ENCODE results near the gene ASRGL1.
A peak's percentile ranks its signal among the peaks of the same experiment; 100 is the strongest.

Gene ASRGL1

DNA sequence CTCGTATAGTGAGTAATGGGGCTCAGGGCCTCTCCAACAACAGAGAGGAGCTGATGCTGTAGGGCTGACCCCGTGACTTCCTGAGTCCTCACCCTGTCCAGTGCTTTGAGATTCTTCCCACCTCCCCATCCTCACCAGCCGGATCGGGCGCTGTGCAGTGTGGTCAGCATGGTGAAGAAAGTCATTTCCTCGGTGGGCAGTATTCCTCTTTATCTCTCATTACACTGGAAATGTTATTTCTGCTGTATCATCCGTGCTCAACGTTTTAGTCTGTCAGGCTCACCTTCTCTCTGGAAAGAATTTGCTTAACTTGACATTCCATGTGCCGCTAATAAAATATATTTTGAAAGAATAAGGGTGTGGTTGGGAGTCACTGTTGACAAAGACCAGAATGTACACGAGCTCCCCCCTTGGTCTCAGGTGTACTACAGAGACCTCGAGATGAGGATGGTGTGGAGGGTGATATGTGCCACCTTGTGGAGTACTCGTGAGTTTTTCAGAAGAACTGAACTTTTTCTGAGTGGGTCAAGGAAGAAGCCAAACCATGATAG is 55.9 kb downstream of the ASRGL1 start:
- DNase-seq (ENCODE audit: low read depth, low spot score): no peak

- DNase-seq (ENCODE audit: low read depth, low spot score): no peak
Observed at GRCh38 chr11:62393735-62394134, 56.5 kb downstream of the ASRGL1 start.

DNA sequence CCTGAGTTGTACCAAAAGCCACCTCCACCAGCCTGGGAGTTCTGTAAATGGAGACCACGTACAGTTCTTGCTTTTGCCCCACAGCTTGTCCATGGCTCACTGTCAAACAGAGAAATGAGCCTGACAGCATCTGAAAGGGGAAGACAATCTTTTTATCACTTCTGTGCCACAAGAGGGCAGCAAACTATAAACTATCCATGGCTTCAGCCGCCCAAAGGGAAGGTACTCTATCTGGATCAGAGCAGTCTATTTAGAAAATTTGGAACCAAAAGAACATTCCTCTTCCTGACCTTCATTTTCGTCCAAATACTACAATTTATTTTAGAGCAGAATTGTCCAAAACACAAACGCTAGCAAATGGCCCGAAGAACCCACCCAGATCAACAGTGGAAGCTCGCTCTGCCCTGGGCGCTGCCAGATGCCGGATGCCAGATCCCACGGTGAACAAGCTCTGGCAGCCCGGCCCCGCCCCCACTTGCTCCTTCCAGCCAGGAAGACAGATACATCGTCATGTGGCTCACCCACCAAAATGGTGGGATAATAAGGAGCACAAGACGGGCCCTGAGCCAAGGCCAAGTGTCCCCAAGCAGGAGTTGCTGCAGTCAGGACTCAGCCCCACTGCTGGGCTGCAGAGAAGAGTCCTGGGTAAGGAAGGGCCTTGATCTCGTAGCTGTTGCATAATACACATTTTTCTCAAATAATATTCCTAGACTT is 57.7 kb downstream of the ASRGL1 start:
- peak; percentile 40 for DNase-seq (ENCODE audit: low read depth, low spot score)

DNA sequence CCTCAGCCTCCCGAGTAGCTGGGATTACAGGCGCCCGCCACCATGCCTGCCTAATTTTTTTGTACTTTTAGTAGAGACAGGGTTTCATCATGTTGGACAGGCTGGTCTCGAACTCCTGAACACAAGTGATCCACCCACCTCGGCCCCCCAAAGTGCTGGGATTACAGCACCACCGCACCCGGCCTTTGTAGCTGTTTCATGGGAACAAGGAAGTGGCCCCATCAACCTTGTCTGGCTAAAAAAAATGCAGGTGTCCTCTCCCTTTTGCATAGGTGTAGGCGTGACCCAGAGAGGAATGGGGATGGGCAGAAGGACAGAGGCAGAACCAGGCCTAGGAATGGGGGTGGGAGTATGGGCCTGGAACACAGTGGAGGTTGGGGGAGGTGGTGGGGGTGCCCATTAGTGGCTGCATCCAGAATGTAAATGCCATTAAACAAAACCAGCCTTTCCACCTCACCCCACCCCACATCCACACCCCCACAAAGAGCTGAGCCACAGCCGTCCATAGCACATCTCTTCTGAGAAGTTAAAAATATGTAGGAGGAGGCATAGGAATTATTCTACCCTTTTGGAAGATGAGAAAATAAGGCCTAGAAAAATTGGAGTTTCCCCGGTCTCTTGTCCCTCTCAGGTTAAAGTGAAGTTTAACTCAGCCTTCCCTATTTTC is 58.8 kb downstream of the ASRGL1 start:
- DNase-seq (ENCODE audit: low read depth, low spot score): no peak

DNA sequence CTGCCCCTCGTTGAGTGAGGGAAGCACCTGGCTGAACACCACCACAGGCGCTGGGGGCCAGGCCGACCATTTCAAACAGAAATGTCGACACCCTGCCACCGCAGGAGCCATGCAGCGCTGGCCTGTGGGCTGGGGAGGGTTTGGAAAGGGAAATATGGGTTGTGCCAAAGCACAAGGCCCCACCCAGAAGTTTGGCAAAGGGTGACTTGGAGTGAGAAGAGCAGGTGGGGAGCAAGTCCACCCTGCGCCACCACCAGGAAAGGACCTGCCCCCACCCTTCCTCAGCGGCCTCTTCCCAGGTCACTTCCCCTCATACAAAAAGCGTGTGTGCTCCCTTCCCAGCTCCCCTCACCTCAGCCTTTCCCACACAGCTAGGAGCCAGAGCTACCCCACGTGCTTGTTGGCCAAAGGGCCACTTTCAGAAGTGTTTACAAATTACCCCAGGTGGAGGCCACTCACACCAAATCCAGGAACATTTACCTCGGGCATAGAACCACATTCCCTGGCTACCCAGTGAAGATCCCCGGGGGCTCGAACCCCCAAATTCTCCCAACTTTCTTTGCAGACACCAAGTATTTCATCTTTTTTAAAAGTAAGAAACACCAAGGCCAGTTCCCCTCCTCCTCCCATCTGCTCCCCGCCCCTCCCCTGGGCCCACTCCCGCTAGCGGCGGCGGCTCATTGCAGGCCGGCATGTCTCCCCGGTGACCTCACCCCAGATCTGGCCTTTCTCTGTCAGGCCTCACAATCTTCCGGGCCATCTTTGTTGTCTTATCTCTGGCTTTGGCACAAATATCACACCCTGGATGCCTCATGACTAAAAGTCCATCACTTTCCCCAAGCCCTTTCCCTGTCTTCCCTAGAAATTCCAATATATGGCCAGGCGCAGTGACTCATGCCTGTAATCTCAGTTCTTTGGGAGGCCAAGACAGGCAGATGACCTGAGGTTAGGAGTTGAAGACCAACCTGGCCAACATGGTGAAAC is 61.1 kb downstream of the ASRGL1 start:
- no peak for DNase-seq (ENCODE audit: low read depth, low spot score)

GRCh38 chr11:62399172-62399877 is 62.1 kb downstream of the ASRGL1 start:
- DNase-seq (ENCODE audit: low read depth, low spot score): peak; percentile 53

DNA sequence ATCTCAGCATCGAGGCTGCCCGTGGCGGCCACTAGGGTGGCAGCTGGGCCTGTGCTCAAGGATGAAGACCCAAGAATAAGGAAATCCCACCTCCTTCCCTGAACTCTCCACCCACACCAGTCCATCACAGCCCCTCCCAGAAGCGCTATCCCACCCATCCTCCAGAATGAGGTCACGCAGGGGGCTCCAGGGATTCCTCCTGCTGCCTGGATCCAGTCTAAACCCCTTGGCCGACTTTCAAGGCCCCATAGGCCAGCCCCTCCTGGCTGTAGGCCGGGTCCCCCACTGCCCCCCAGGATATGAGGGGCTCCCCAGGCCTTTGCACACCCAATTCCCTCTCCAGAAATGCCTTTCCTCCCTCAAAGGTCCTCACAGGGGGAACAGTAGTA is 62.6 kb downstream of the ASRGL1 start:
- DNase-seq (ENCODE audit: low read depth, low spot score): no peak

DNA sequence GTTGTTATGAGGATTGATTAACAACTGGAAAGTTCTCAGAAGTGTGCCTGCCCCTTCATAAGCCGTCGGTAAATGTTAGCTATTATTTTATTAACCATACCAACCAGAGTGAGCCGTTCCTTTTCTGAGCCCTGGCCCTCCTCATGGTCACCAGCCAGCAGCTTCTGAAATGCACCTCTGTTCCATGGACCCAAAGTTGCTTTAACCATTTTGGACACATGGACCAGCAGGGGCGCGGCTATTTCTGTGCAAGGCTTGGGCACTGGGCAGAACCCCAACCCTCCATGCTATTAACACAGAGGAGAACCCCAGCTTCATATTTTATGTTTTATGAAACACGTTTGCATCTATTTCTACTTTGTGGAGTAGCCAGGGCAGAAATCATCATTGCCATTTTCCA is 63.0 kb downstream of the ASRGL1 start:
- DNase-seq (ENCODE audit: low read depth, low spot score): no peak

DNA sequence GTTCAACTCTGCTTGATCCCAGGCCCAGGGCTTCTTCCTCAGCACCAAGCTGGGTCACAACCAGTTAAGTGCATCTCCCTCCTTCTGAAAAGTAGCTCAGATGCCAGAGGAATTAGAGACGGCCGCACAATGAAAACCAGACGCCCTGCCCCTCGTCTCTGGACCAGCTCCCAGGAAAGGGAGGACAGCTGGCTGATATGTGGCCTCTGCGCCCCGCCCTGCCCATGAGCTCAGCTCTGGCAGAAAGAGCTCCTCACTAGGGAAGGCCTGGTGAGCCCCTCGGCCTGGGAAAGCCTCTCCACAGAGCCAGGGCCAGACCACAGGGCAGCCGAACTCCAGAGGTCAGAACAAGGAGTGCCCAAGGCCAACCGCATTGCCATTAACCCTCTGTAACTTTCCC is 63.5 kb downstream of the ASRGL1 start:
- DNase-seq (ENCODE audit: low read depth, low spot score): no peak

- DNase-seq (ENCODE audit: low read depth, low spot score): no peak
Observed at GRCh38 chr11:62401356-62401755, 64.1 kb downstream of the ASRGL1 start.

- no peak for DNase-seq (ENCODE audit: low read depth, low spot score)
Observed at GRCh38 chr11:62401811-62402210, 64.6 kb downstream of the ASRGL1 start.

DNA sequence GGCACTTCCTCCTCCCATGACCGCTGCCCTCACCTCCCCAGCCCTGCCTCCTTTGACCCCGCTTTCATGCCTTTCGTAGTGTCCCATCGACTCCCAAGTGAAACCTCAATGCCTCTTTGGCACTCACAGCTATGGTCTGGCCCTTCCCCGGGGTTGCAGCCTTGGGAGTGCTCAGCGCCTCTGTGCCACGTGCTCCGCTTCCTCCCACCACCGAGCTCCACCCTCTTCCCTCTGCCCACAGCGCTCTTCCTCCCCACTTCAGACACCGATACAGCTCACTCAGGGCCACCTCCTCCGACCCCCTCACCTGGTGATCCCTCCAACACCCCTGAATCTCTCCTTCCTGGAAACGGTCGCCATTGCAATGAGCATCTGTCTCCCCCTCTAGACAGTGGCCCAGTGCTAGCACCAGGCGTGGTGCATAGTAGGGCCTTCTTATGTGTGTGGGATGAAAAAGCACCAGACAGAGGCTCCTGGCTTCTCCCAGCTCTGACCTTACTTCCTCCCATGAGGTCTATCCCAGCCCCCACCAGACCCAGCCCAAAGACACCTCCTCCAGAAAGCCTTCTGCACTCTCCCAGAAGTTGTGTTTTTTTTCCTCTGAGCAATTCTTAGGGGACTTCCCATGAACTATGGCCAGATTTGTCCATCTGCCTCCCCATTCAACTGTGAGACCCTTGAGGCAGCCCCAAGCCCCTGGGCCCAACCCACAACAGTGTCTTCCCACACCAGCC is 65.1 kb downstream of the ASRGL1 start:
- no peak for DNase-seq (ENCODE audit: low read depth, low spot score)

GRCh38 chr11:62402960-62403730 is 65.9 kb downstream of the ASRGL1 start:
- DNase-seq (ENCODE audit: low read depth, low spot score): no peak

DNA sequence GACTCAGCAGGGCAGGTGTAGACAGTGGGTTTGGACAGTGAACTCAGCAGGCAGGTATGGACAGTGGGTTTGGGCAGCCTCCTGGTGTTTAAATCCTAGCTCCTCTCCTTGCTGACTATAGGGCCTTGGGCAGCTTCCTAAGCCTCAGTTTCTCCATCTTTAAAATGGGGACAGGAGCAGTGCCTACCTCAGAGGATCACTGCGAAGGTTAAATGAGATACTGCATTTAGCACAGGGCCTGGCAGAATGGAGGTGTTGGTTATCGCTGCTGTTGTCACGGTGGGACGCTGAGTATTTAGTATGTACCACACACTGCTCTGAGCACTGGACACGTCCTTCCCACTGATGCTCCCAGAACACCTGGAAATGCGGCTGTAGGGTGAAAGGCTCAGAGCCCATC is 67.2 kb downstream of the ASRGL1 start:
- no peak for DNase-seq (ENCODE audit: low read depth, low spot score)

GRCh38 chr11:62404901-62405300 is 67.7 kb downstream of the ASRGL1 start:
- DNase-seq (ENCODE audit: low read depth, low spot score): no peak

GRCh38 chr11:62406034-62406433 is 68.8 kb downstream of the ASRGL1 start:
- DNase-seq (ENCODE audit: low read depth, low spot score): no peak

GRCh38 chr11:62409831-62410230 is 72.6 kb downstream of the ASRGL1 start:
- no peak for DNase-seq (ENCODE audit: low read depth, low spot score)

GRCh38 chr11:62410972-62411371 is 73.7 kb downstream of the ASRGL1 start:
- DNase-seq (ENCODE audit: low read depth, low spot score): no peak

GRCh38 chr11:62411524-62411923 is 74.3 kb downstream of the ASRGL1 start:
- DNase-seq (ENCODE audit: low read depth, low spot score): no peak
